Hepatocyte (in vitro differentiated cells): ENCODE results near the gene ZEB1. TPM values are rescaled to one million over a fixed set of nuclear protein-coding genes. Genes with fewer than 3 reads are reported as not detected.

ENCODE experiments used
- DNase-seq: peaks from one replicate; pipeline ENCODE4 v3.0.0-alpha.2; 2016; ENCODE audit warnings: low spot score
- H2AFZ ChIP-seq: fragments of 200-600 bp; sonication (generic); 2 replicates; pipeline ENCODE4 v1.6.0; 2016; ENCODE audit warnings: antibody characterized with exemption, mild to moderate bottlenecking
- H3K27ac ChIP-seq: fragments of 200-600 bp; sonication (generic); 2 replicates; pipeline ENCODE4 v1.5.1; 2016; ENCODE audit warnings: mild to moderate bottlenecking
- H3K27me3 ChIP-seq: fragments of 200-600 bp; sonication (generic); 2 replicates; pipeline ENCODE4 v1.6.1; 2016
- H3K36me3 ChIP-seq: fragments of 200-600 bp; sonication (generic); replicated peaks from 2 replicates; pipeline ENCODE4 v1.5.1; 2016; ENCODE audit warnings: low read depth; ENCODE audit not compliant: insufficient read depth
- H3K4me1 ChIP-seq: fragments of 200-600 bp; sonication (generic); 2 replicates; pipeline ENCODE4 v1.5.1; 2016; ENCODE audit warnings: mild to moderate bottlenecking, moderate library complexity; ENCODE audit not compliant: insufficient read depth
- H3K4me2 ChIP-seq: fragments of 200-600 bp; sonication (generic); 2 replicates; pipeline ENCODE4 v1.6.0; 2016
- H3K4me3 ChIP-seq: fragments of 200-600 bp; sonication (generic); 2 replicates; pipeline ENCODE4 v1.5.1; 2016; ENCODE audit warnings: mild to moderate bottlenecking
- H3K79me2 ChIP-seq: fragments of 200-600 bp; sonication (generic); 2 replicates; pipeline ENCODE4 v1.6.0; 2017; ENCODE audit warnings: mild to moderate bottlenecking
- H3K9me2 ChIP-seq: fragments of 200-600 bp; sonication (generic); replicated peaks from 2 replicates; pipeline ENCODE4 v1.6.0; 2017; ENCODE audit warnings: mild to moderate bottlenecking; ENCODE audit not compliant: insufficient read depth
- H3K9me3 ChIP-seq: fragments of 200-600 bp; sonication (generic); 2 replicates; pipeline ENCODE4 v1.5.1; 2016; ENCODE audit warnings: low read depth, mild to moderate bottlenecking
- H4K20me1 ChIP-seq: fragments of 200-600 bp; sonication (generic); 2 replicates; pipeline ENCODE4 v1.6.0; 2016; ENCODE audit warnings: mild to moderate bottlenecking; ENCODE audit not compliant: insufficient read depth, poor library complexity, severe bottlenecking
- EZH2 ChIP-seq: fragments of 200-600 bp; sonication (generic); IDR thresholded peaks from 2 replicates; pipeline ENCODE4 v1.6.1; 2016; ENCODE audit warnings: antibody characterized with exemption, mild to moderate bottlenecking, borderline replicate concordance
- EZH2phosphoT487 ChIP-seq: fragments of 200-600 bp; sonication (generic); IDR thresholded peaks from one replicate; pipeline ENCODE4 v1.6.1; 2018; ENCODE audit warnings: antibody characterized with exemption, mild to moderate bottlenecking, low read depth, moderate library complexity; ENCODE audit not compliant: unreplicated experiment, severe bottlenecking
- WGBS: methylation state at CpG from one replicate; pipeline ENCODE4 v1.1.6; 2016; ENCODE audit warnings: low lambda C conversion rate; ENCODE audit errors: missing lambda C conversion rate; 5-methylcytosine and 5-hydroxymethylcytosine counted together
- polyA plus RNA-seq: library from polyadenylated mRNA; unstranded; fragments of >200 nt; fragmentation: Nextera tagmentation; extraction: Ambion mirVana; gene quantifications from 2 replicates; pipeline ENCODE4 v1.2.1, GENCODE V29; 2016
- total RNA-seq: library from RNA; depleted of rRNA; stranded (reverse); fragments of >200 nt; gene quantifications from 2 replicates; pipeline ENCODE4 v1.2.3, GENCODE V29; 2014
- TF ChIP-seq, protein P1 (sequence below): fragments of 200-600 bp; sonication (generic); IDR thresholded peaks from 2 replicates; pipeline ENCODE4 v1.5.1; 2016; ENCODE audit warnings: antibody characterized with exemption, mild to moderate bottlenecking; ENCODE audit not compliant: poor library complexity

The ZEB1 gene
- total and polyA plus RNA-seq, 2 experiments from 2014 or later = 13.6 to 14.3 TPM

GRCh38 chr10:31340343-31340742 is 21.3 kb downstream of the ZEB1 start:
- Histone ChIP-seq H3K4me2 (no peak overlapping the region), H4K20me1 (no peaks in the 10 kb centered on the region), H3K79me2 (peaks cover 42% of the 10 kb centered on the region), H3K27me3 (no peaks in the 10 kb centered on the region), H3K4me3 (no peak overlapping the region), H2AFZ (no peak overlapping the region), H3K27ac (no peak overlapping the region), H3K9me2 (no peaks in the 10 kb centered on the region), H3K36me3 (no peaks in the 10 kb centered on the region), H3K9me3 (no peaks in the 10 kb centered on the region), H3K4me1 (no peaks in the 10 kb centered on the region)
- TF ChIP-seq EZH2phosphoT487 = no peak
- TF ChIP-seq, protein P1, sequence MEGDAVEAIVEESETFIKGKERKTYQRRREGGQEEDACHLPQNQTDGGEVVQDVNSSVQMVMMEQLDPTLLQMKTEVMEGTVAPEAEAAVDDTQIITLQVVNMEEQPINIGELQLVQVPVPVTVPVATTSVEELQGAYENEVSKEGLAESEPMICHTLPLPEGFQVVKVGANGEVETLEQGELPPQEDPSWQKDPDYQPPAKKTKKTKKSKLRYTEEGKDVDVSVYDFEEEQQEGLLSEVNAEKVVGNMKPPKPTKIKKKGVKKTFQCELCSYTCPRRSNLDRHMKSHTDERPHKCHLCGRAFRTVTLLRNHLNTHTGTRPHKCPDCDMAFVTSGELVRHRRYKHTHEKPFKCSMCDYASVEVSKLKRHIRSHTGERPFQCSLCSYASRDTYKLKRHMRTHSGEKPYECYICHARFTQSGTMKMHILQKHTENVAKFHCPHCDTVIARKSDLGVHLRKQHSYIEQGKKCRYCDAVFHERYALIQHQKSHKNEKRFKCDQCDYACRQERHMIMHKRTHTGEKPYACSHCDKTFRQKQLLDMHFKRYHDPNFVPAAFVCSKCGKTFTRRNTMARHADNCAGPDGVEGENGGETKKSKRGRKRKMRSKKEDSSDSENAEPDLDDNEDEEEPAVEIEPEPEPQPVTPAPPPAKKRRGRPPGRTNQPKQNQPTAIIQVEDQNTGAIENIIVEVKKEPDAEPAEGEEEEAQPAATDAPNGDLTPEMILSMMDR = no peak
- no peak for TF ChIP-seq EZH2
- DNase-seq = peak; percentile 5

DNA sequence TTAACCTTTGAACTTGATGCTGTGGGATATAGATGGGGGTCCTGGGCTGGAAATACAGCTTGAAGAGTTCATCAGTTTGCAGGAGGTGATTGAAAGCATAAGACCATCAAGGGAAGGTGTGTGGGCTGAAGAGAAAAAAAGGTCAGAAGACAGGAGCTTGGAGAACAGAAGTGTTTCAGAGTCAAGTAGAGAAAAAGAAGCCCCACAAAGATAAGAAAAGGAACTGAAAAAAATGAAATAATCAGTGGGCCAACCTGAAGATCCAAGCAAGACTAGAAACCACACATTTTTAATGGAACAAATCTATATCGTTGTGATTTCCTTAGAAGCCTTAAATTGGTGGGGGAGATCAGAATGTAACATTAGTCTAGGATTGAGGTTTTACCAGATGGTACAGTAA is 22.5 kb downstream of the ZEB1 start:
- no peak for TF ChIP-seq EZH2phosphoT487
- TF ChIP-seq, protein P1 = no peak
- no peak for TF ChIP-seq EZH2
- no peaks in the 10 kb centered on the region for H3K27me3 ChIP-seq
- peaks cover 41% of the 10 kb centered on the region for H3K79me2 ChIP-seq
- no peak overlapping the region for H3K4me2 ChIP-seq
- H4K20me1 ChIP-seq = no peaks in the 10 kb centered on the region
- WGBS = 96% methylated on average over 1 of the region's 1 CpG
- DNase-seq = no peak
- no peaks in the 10 kb centered on the region for H3K9me2 ChIP-seq
- H2AFZ ChIP-seq = no peak overlapping the region
- no peaks in the 10 kb centered on the region for H3K36me3 ChIP-seq
- no peaks in the 10 kb centered on the region for H3K9me3 ChIP-seq
- H3K27ac ChIP-seq = no peak overlapping the region
- H3K4me1 ChIP-seq = no peaks in the 10 kb centered on the region
- H3K4me3 ChIP-seq = no peak overlapping the region

- no peak overlapping the region for H3K27ac ChIP-seq
- peaks cover 37% of the 10 kb centered on the region for H3K79me2 ChIP-seq
- H3K27me3 ChIP-seq = no peaks in the 10 kb centered on the region
- H3K9me2 ChIP-seq = no peaks in the 10 kb centered on the region
- no peaks in the 10 kb centered on the region for H3K4me1 ChIP-seq
- WGBS = 76% methylated on average over 3 of the region's 3 CpGs
- TF ChIP-seq EZH2 (no peak), EZH2phosphoT487 (no peak)
- TF ChIP-seq, protein P1 = no peak
- no peaks in the 10 kb centered on the region for H4K20me1 ChIP-seq
- no peak for DNase-seq
- no peaks in the 10 kb centered on the region for H3K9me3 ChIP-seq
- H3K4me3 ChIP-seq = no peak overlapping the region
- no peak overlapping the region for H3K4me2 ChIP-seq
- no peak overlapping the region for H2AFZ ChIP-seq
- H3K36me3 ChIP-seq = no peaks in the 10 kb centered on the region
These were observed 24.0 kb downstream of the ZEB1 start for GRCh38 chr10:31343009-31343408.

DNA sequence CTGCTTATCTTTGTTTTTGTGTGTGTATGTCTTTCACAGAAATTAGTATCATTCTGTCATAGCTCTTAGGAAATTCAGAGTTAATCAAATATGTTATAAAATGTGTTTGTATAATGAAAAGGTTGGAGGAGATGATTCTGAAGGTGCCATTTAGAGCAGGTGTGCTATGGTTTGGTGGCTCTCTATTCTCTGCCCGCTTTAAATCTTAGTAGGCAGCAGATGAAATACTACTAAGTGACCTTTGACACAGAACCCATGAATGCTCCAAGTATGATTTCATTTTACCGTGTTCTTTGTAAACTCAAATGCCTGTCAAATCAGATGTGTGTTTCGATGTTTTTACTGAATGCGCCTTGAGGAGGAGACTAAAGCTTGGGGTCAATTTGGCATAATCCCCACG is 24.5 kb downstream of the ZEB1 start:
- no peak overlapping the region for H3K4me2 ChIP-seq
- H3K4me1 ChIP-seq = no peaks in the 10 kb centered on the region
- TF ChIP-seq, protein P1 = no peak
- TF ChIP-seq EZH2 (no peak), EZH2phosphoT487 (no peak)

More for the DNA sequence above, 24.5 kb downstream of the ZEB1 start:
- no peak overlapping the region for H3K4me3 ChIP-seq
- H3K27me3 ChIP-seq = no peaks in the 10 kb centered on the region
- no peak overlapping the region for H3K27ac ChIP-seq
- no peak for DNase-seq
- H3K9me2 ChIP-seq = no peaks in the 10 kb centered on the region
- no peaks in the 10 kb centered on the region for H3K9me3 ChIP-seq
- H3K79me2 ChIP-seq = peaks cover 33% of the 10 kb centered on the region
- H4K20me1 ChIP-seq = no peaks in the 10 kb centered on the region
- no peak overlapping the region for H2AFZ ChIP-seq
- 82% methylated on average over 5 of the region's 5 CpGs for WGBS
- no peaks in the 10 kb centered on the region for H3K36me3 ChIP-seq
